Lower leg skin (tissue), 4 donors: ENCODE measurements around the gene SLC25A52. TPM values are rescaled to one million over a fixed set of nuclear protein-coding genes. Genes with fewer than 3 reads are reported as not detected.

Experiments used
- DNase-seq, 2 donors: peaks; one replicate each; pipeline ENCODE4 v3.0.0-alpha.2; 2019; ENCODE audit warnings: low spot score in 2 of 2
- H3K4me3 ChIP-seq: fragments of 200-600 bp; sonication (generic); 2 replicates; pipeline ENCODE4 v1.5.1; 2017; ENCODE audit warnings: mild to moderate bottlenecking, low read depth; ENCODE audit not compliant: poor library complexity, severe bottlenecking
- POLR2A ChIP-seq, 2 donors: fragments of 450-650 bp; IDR thresholded peaks; one replicate each; pipeline ENCODE4 v1.6.1; 2016 to 2017; ENCODE audit warnings: antibody characterized with exemption in 2 of 2, mild to moderate bottlenecking in 1 of 2, moderate library complexity in 1 of 2
- WGBS, 2 donors: methylation state at CpG; one replicate each; pipeline ENCODE4 v1.1.5; 2018; 5-methylcytosine and 5-hydroxymethylcytosine counted together
- intact Hi-C: fragments of 100-400 bp; cut with DNase I; formaldehyde crosslinking; loops from one replicate; pipeline ENCODE4 v1.15.0; 2023; ENCODE audit warnings: low total_unique reads
- total RNA-seq, 4 donors: library from RNA; depleted of rRNA; stranded (reverse); fragments of >200 nt; gene quantifications; one replicate each; pipeline ENCODE4 v1.1.0, GENCODE V29; 2016
- TF ChIP-seq, protein P1 (sequence below), 3 donors: fragments of 450-650 bp; IDR thresholded peaks; one replicate each; pipeline ENCODE4 v1.5.1; 2016; ENCODE audit warnings: antibody characterized with exemption in 3 of 3, mild to moderate bottlenecking in 3 of 3, moderate library complexity in 2 of 3

SLC25A52 gene
- total RNA-seq, 4 donors from 2014 or later: not detected

DNA sequence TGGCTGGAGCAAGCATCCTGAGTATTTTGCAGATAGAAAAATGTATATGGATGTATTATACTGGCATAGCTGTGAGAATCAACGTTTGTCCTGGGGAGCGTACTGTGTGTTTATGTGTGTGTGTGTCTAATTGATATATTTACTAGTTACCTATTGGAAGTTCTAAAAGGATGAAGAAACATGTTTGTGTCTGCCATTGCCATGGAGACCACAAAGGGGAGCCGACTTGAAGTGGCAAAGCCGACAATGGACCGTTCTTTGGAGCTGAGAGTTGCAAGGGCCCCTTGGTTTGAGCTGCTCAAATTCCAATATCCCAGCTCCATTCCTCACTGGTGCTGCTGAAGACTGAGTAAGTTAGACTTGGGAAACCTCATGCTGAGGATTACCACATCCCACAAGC lies 14.3 kb upstream of the SLC25A52 start:
- TF ChIP-seq, protein P1, sequence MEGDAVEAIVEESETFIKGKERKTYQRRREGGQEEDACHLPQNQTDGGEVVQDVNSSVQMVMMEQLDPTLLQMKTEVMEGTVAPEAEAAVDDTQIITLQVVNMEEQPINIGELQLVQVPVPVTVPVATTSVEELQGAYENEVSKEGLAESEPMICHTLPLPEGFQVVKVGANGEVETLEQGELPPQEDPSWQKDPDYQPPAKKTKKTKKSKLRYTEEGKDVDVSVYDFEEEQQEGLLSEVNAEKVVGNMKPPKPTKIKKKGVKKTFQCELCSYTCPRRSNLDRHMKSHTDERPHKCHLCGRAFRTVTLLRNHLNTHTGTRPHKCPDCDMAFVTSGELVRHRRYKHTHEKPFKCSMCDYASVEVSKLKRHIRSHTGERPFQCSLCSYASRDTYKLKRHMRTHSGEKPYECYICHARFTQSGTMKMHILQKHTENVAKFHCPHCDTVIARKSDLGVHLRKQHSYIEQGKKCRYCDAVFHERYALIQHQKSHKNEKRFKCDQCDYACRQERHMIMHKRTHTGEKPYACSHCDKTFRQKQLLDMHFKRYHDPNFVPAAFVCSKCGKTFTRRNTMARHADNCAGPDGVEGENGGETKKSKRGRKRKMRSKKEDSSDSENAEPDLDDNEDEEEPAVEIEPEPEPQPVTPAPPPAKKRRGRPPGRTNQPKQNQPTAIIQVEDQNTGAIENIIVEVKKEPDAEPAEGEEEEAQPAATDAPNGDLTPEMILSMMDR (IDR thresholded peaks at IDR 0.05): no peak
- no peak for TF ChIP-seq POLR2A (IDR thresholded peaks at IDR 0.05)

GRCh38 chr18:31774477-31774785 lies 13.8 kb upstream of the SLC25A52 start:
- H3K4me3 ChIP-seq: no peak overlapping the region
- TF ChIP-seq, protein P1 (IDR thresholded peaks at IDR 0.05): no peak
- no peak for TF ChIP-seq POLR2A (IDR thresholded peaks at IDR 0.05)
- 74 to 85% methylated on average over 2 of the region's 2 CpGs for WGBS, 2 donors
- intact Hi-C loops: no loop called here
- no peak for DNase-seq

More for the DNA sequence above, 14.3 kb upstream of the SLC25A52 start:
- H3K4me3 ChIP-seq: no peak overlapping the region
- 82 to 89% methylated on average over 5 of the region's 5 CpGs for WGBS, 2 donors
- intact Hi-C loops: no loop called here
- DNase-seq: no peak

DNA sequence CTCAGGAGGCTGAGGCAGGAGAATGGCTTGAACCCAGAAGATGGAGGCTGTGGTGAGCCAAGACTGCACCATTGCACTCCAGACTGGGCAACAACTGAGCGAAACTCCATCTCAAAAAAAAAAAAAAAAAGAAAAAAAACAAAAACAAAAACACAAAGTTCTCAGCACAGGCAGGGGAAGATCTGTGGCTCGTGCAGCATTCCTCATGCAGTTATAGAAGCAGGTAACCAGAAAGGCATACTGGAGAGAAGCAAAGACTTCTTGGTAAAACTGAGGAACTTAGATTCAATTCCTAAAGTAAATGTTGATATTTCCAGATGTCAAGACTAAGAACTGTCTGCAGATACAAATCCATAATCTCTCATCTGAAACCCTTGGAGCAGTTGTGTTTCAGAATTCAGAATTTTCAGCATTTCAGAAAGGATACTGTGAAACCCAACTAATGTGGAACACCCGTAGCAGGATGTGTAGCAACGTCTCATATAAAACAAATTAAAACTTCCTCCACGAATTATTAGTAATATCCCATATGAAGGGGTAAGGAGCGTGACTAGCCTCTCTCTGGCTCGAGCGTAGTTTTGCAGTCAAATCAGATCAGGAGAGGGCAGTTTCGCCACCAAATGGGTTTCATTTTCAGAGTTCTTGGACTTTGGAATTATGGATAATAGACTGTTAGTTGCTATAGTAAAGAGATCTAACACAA lies 13.2 kb upstream of the SLC25A52 start:
- 87 to 90% methylated on average over 9 of the region's 9 CpGs for WGBS, 2 donors
- intact Hi-C loops: no loop called here
- no peak overlapping the region for H3K4me3 ChIP-seq
- TF ChIP-seq POLR2A (IDR thresholded peaks at IDR 0.05): no peak
- TF ChIP-seq, protein P1 (IDR thresholded peaks at IDR 0.05): no peak
- DNase-seq: no peak

GRCh38 chr18:31772699-31773098 lies 12.0 kb upstream of the SLC25A52 start:
- 91 to 97% methylated on average over 3 of the region's 3 CpGs for WGBS, 2 donors

DNA sequence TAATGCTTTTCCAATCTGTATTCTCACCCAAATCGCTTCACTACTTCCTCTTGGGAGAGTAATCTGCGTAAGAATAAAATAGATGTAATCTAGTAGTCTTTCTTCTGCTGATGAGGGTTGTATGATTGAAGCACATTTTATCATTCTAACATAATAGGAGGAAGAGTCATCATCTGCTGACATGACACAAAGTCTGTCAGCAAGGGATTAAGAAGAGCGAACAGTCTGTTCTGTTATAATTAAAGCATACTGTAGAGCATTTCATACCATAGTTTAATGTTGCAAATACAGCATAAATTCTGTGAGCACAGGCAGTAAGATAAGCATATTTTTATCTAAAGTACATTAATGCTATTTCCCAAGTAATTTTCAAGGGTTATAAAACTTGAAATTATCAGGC lies 10.4 kb downstream of the SLC25A52 start:
- TF ChIP-seq POLR2A (IDR thresholded peaks at IDR 0.05): no peak
- TF ChIP-seq, protein P1 (IDR thresholded peaks at IDR 0.05): no peak
- DNase-seq: no peak
- 53 to 62% methylated on average over 3 of the region's 3 CpGs for WGBS, 2 donors
- no peak overlapping the region for H3K4me3 ChIP-seq
- intact Hi-C loops: no loop called here

More at GRCh38 chr18:31772699-31773098, 12.0 kb upstream of the SLC25A52 start:
- intact Hi-C loops: no loop called here
- H3K4me3 ChIP-seq: no peak overlapping the region
- DNase-seq: no peak
- TF ChIP-seq POLR2A (IDR thresholded peaks at IDR 0.05): no peak
- TF ChIP-seq, protein P1 (IDR thresholded peaks at IDR 0.05): no peak

DNA sequence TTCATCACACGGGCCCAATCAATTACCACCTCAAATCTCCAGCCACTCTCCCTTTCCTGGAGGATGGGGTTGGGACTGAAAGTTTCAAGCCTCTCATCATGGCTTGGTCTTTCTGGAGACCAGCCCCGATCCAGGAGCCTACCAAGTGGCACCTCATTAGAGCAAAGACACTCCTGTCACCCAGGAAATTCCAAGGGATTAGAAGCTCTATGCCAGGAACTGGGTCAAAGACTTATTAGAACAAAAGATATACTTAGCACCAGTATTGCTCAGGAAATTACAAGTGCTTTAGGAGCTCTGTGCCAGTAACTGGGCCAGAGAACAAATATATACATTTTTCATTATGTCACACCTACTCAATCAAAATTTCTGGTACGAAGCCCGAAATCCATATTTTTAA lies 14.3 kb downstream of the SLC25A52 start:
- H3K4me3 ChIP-seq: no peak overlapping the region
- no peak for DNase-seq
- WGBS, 2 donors: 51 to 63% methylated on average over 4 of the region's 4 CpGs
- TF ChIP-seq POLR2A (IDR thresholded peaks at IDR 0.05): no peak
- TF ChIP-seq, protein P1 (IDR thresholded peaks at IDR 0.05): no peak
- intact Hi-C loops: no loop called here
